Nephron (organoid): ENCODE results near the gene SLC35E1.
A peak's percentile ranks its signal among the peaks of the same experiment; 100 is the strongest.
"Not testable (repeated sequence)": the region's sequence is repeated elsewhere in the genome, so short reads cannot be mapped to it uniquely, and the experiment has no call there.

Source experiments
- H3K27ac Mint-ChIP-seq, 3 experiments: 2 replicates each; pipeline ENCODE4 v1.8.0; 2020; ENCODE audit warnings: mixed read lengths in 3 of 3, mild to moderate bottlenecking in 2 of 3, moderate library complexity in 1 of 3
- H3K27me3 Mint-ChIP-seq: 2 replicates; pipeline ENCODE4 v1.8.0; 2021; ENCODE audit warnings: low read depth, mild to moderate bottlenecking, moderate library complexity, mixed read lengths
- H3K36me3 Mint-ChIP-seq: 2 replicates; pipeline ENCODE4 v1.8.0; 2020; ENCODE audit warnings: low read depth, mixed read lengths
- H3K4me1 Mint-ChIP-seq: 2 replicates; pipeline ENCODE4 v1.8.0; 2020; ENCODE audit warnings: mixed read lengths
- H3K4me3 Mint-ChIP-seq, 3 experiments: 2 replicates each; pipeline ENCODE4 v1.8.0; 2020; ENCODE audit warnings: mild to moderate bottlenecking in 3 of 3, mixed read lengths in 3 of 3, moderate library complexity in 2 of 3
- H3K9me3 Mint-ChIP-seq: 2 replicates; pipeline ENCODE4 v1.8.0; 2020; ENCODE audit warnings: mixed read lengths
- TF ChIP-seq, protein P1 (sequence below), 3 experiments: fragments of 200-600 bp; sonication (generic); IDR thresholded peaks; one replicate each; pipeline ENCODE4 v1.5.0; 2021; ENCODE audit warnings: antibody characterized with exemption in 3 of 3; ENCODE audit not compliant: unreplicated experiment in 3 of 3

SLC35E1 gene

DNA sequence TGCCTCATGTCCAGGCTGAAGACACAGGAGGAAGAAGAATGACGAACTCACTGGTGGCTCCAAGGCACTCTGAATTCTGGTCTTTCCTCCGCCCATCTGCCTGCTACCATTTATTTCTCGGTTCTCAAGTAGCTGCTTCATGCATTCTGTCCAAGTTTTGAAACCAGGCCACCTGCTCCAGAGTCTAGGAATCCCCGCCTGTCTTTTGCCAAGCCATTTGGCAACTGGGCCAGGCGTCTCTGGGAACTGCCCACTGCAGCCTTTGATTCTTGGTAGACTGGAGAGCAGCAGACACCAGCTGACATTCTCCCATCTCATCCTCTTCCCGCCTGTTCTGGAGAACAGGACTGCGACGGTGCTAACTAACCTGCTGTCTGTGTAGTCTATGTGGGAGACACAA is 10.8 kb downstream of the SLC35E1 start:
- Mint-ChIP-seq H3K9me3 (no peaks in the 10 kb centered on the region), H3K4me3 (no peak overlapping the region), H3K4me1 (peaks cover 8% of the 10 kb centered on the region), H3K27ac (peak overlapping the region in 2 of 3 experiments; percentile 62 to 68), H3K27me3 (no peaks in the 10 kb centered on the region), H3K36me3 (peaks cover 57% of the 10 kb centered on the region)
- TF ChIP-seq, protein P1, sequence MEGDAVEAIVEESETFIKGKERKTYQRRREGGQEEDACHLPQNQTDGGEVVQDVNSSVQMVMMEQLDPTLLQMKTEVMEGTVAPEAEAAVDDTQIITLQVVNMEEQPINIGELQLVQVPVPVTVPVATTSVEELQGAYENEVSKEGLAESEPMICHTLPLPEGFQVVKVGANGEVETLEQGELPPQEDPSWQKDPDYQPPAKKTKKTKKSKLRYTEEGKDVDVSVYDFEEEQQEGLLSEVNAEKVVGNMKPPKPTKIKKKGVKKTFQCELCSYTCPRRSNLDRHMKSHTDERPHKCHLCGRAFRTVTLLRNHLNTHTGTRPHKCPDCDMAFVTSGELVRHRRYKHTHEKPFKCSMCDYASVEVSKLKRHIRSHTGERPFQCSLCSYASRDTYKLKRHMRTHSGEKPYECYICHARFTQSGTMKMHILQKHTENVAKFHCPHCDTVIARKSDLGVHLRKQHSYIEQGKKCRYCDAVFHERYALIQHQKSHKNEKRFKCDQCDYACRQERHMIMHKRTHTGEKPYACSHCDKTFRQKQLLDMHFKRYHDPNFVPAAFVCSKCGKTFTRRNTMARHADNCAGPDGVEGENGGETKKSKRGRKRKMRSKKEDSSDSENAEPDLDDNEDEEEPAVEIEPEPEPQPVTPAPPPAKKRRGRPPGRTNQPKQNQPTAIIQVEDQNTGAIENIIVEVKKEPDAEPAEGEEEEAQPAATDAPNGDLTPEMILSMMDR (IDR thresholded peaks at IDR 0.05; ENCODE audit: unreplicated experiment in 3 of 3) = no peak

- Mint-ChIP-seq H3K27me3 (no peaks in the 10 kb centered on the region), H3K9me3 (no peaks in the 10 kb centered on the region), H3K4me3 (no peak overlapping the region), H3K4me1 (peaks cover 8% of the 10 kb centered on the region), H3K36me3 (peaks cover 60% of the 10 kb centered on the region), H3K27ac (no peak overlapping the region)
- TF ChIP-seq, protein P1 (IDR thresholded peaks at IDR 0.05; ENCODE audit: unreplicated experiment in 3 of 3) = no peak
These were observed 12.4 kb downstream of the SLC35E1 start for GRCh38 chr19:16559780-16560276.

GRCh38 chr19:16554776-16555175 is 17.4 kb downstream of the SLC35E1 start:
- H3K27me3 Mint-ChIP-seq = no peaks in the 10 kb centered on the region
- H3K36me3 Mint-ChIP-seq = peaks cover 43% of the 10 kb centered on the region
- no peaks in the 10 kb centered on the region for H3K4me1 Mint-ChIP-seq
- no peaks in the 10 kb centered on the region for H3K9me3 Mint-ChIP-seq
- no peak overlapping the region for H3K4me3 Mint-ChIP-seq
- no peak overlapping the region for H3K27ac Mint-ChIP-seq
- TF ChIP-seq, protein P1 (IDR thresholded peaks at IDR 0.05; ENCODE audit: unreplicated experiment in 3 of 3) = no peak

DNA sequence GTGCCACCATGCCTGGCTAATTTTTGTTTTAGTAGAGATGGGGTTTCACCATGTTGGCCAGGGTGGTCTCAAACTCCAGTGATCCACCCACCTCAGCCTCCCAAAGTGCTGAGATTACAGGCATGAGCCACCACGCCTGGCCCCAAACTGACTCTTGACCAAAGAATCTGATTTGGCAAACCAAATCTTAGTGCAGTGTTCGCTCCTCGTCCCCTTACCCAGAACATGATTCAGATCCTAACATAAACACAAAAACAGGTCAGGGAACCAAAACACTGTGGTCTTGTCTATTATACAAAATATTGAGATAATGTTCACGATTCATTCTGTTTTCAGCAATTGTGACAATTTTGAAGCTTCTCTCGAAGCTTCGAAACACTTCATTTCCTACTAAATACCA is 20.3 kb downstream of the SLC35E1 start:
- H3K36me3 Mint-ChIP-seq = peaks cover 34% of the 10 kb centered on the region
- H3K27me3 Mint-ChIP-seq, H3K9me3 Mint-ChIP-seq, H3K4me1 Mint-ChIP-seq, H3K4me3 Mint-ChIP-seq, H3K27ac Mint-ChIP-seq: not testable (repeated sequence)

- Mint-ChIP-seq H3K27ac (no peak overlapping the region), H3K27me3 (no peaks in the 10 kb centered on the region), H3K36me3 (peaks cover 18% of the 10 kb centered on the region), H3K4me3 (no peak overlapping the region), H3K4me1 (peaks cover 5% of the 10 kb centered on the region), H3K9me3 (no peaks in the 10 kb centered on the region)
- TF ChIP-seq, protein P1 (IDR thresholded peaks at IDR 0.05; ENCODE audit: unreplicated experiment in 3 of 3) = no peak
These were observed 23.3 kb downstream of the SLC35E1 start for GRCh38 chr19:16548956-16549355.

DNA sequence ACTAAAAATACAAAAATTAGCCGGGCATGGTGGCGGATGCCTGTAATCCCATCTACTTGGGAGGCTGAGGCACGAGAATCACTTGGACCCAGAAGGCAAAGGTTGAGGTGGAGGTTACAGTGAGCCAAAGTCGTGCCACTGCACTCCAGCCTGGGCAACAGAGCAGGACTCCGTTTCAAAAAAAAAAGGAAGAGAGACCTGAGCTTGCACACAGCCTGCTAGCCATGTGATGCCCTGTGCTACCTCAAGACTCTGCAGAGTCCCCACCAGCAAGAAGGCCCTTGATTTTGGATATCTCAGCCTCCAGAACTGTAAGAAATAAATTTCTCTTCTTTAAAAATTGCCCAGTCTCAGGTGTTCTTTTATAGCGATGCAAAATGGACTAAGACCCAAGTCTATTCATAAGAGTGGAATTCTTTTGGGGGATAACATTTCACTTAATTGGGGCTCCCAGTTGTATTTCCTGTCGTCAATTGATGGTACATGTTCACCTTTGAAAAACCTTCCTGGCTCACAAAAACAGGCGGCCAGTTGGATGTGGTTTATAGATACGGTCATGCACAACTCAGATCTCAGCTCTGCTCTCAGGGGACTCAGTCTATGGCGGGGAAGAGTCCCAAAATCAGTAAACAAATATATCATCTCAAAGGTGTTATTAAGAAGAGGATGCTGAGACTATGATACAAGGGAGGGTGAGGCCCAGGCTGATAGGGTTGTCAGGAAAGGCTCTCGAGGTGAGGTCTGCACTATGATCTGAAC is 27.6 kb downstream of the SLC35E1 start:
- peak overlapping the region; percentile 56 to 73 (median 70) for H3K4me3 Mint-ChIP-seq
- peaks cover 17% of the 10 kb centered on the region for H3K4me1 Mint-ChIP-seq
- H3K36me3 Mint-ChIP-seq = peaks cover 10% of the 10 kb centered on the region
- no peaks in the 10 kb centered on the region for H3K9me3 Mint-ChIP-seq
- TF ChIP-seq, protein P1 (IDR thresholded peaks at IDR 0.05; ENCODE audit: unreplicated experiment in 3 of 3) = no peak
- H3K27me3 Mint-ChIP-seq = no peaks in the 10 kb centered on the region
- H3K27ac Mint-ChIP-seq = peak overlapping the region in 1 of 3 experiments; percentile 54

GRCh38 chr19:16543734-16544133 is 28.5 kb downstream of the SLC35E1 start:
- H3K27ac Mint-ChIP-seq, H3K9me3 Mint-ChIP-seq, H3K27me3 Mint-ChIP-seq: not testable (repeated sequence)
- Mint-ChIP-seq H3K36me3 (peaks cover 17% of the 10 kb centered on the region), H3K4me1 (peaks cover 17% of the 10 kb centered on the region), H3K4me3 (peak overlapping the region; percentile 90 to 98 (median 95))
